HEK293 (cell line): Measurements from ENCODE around the gene PDE4D.

ENCODE experiments used
- CTCF ChIA-PET: fragments of 350-600 bp; formaldehyde crosslinking; extraction: SDS; loops from one replicate; lab custom pipeline; 2021; ENCODE audit warnings: antibody characterized with exemption; lab: Yijun Ruan, JAX
- POLR2A ChIA-PET: fragments of 300-600 bp; formaldehyde crosslinking; extraction: SDS; loops from one replicate; lab custom pipeline; 2020; ENCODE audit warnings: antibody characterized with exemption, inconsistent platforms; lab: Yijun Ruan, JAX
- H3K27ac ChIP-seq: fragments of 200-500 bp; sonication (Bioruptor generic); 2 replicates; pipeline ENCODE4 v1.5.1; 2014; ENCODE audit warnings: low read depth, low read length, control low read depth, inconsistent platforms; ENCODE audit errors: extremely low read depth
- H3K36me3 ChIP-seq, 2 experiments: fragments of 200-500 bp in 1 of 2; sonication (Bioruptor generic) in 1 of 2; 1 replicate in 1 of 2; 2 replicates in 1 of 2; pipeline ENCODE4 v1.5.1; 2014 to 2017; ENCODE audit warnings: inconsistent platforms in 2 of 2, low read length in 2 of 2; ENCODE audit not compliant: control insufficient read depth in 2 of 2, insufficient read depth in 1 of 2
- H3K4me1 ChIP-seq: fragments of 200-500 bp; sonication (Bioruptor generic); 2 replicates; pipeline ENCODE4 v1.5.1; 2014; ENCODE audit warnings: mild to moderate bottlenecking, low read length, inconsistent platforms; ENCODE audit not compliant: control insufficient read depth, insufficient read depth
- H3K4me3 ChIP-seq: 2 replicates; pipeline ENCODE4 v1.5.1; 2011; ENCODE audit warnings: low read depth, mild to moderate bottlenecking, control low read depth, low read length, moderate library complexity
- H3K9me3 ChIP-seq: fragments of 200-500 bp; sonication (Bioruptor generic); 2 replicates; pipeline ENCODE4 v1.5.1; 2014; ENCODE audit warnings: low read depth, low read length, inconsistent platforms; ENCODE audit not compliant: control insufficient read depth, insufficient read depth
- GFI1B ChIP-seq: fragments of 450-650 bp; formaldehyde crosslinking; IDR thresholded peaks from 2 replicates; pipeline ENCODE4 v1.5.1; 2016; ENCODE audit warnings: missing biosample characterization, missing genetic modification characterization
- PRDM4 ChIP-seq: fragments of 450-650 bp; formaldehyde crosslinking; IDR thresholded peaks from 2 replicates; pipeline ENCODE4 v1.5.1; 2017; ENCODE audit warnings: missing biosample characterization, missing genetic modification characterization
- SALL2 ChIP-seq: fragments of 450-650 bp; formaldehyde crosslinking; IDR thresholded peaks from 2 replicates; pipeline ENCODE4 v1.5.0; 2017; ENCODE audit warnings: missing biosample characterization, mild to moderate bottlenecking, missing genetic modification characterization, borderline replicate concordance
- SP7 ChIP-seq: fragments of 450-650 bp; formaldehyde crosslinking; IDR thresholded peaks from 2 replicates; pipeline ENCODE4 v1.5.1; 2016; ENCODE audit warnings: missing biosample characterization, missing genetic modification characterization
- ZFP3 ChIP-seq: fragments of 450-650 bp; formaldehyde crosslinking; IDR thresholded peaks from 2 replicates; pipeline ENCODE4 v1.5.1; 2016; ENCODE audit warnings: low read depth, missing biosample characterization, missing genetic modification characterization
- ZNF114 ChIP-seq: fragments of 450-650 bp; formaldehyde crosslinking; IDR thresholded peaks from 2 replicates; pipeline ENCODE4 v1.5.0; 2017; ENCODE audit warnings: missing biosample characterization, missing genetic modification characterization
- ZNF169 ChIP-seq: fragments of 450-650 bp; formaldehyde crosslinking; IDR thresholded peaks from 2 replicates; pipeline ENCODE4 v1.5.1; 2016; ENCODE audit warnings: missing biosample characterization, missing genetic modification characterization
- ZNF335 ChIP-seq: fragments of 450-650 bp; formaldehyde crosslinking; conservative IDR thresholded peaks from 2 replicates; pipeline ENCODE4 v1.5.1; 2016; ENCODE audit warnings: missing biosample characterization, missing genetic modification characterization
- ZNF529 ChIP-seq: fragments of 450-650 bp; formaldehyde crosslinking; IDR thresholded peaks from 2 replicates; pipeline ENCODE4 v1.5.1; 2017; ENCODE audit warnings: missing genetic modification characterization, missing biosample characterization; ENCODE audit not compliant: insufficient replicate concordance
- ZNF561 ChIP-seq: fragments of 450-650 bp; IDR thresholded peaks from 2 replicates; pipeline ENCODE4 v1.5.1; 2018; ENCODE audit warnings: missing biosample characterization, missing genetic modification characterization, borderline replicate concordance
- ZNF580 ChIP-seq: fragments of 450-650 bp; formaldehyde crosslinking; IDR thresholded peaks from 2 replicates; pipeline ENCODE4 v1.5.1; 2016; ENCODE audit warnings: missing biosample characterization, missing genetic modification characterization
- ZNF610 ChIP-seq: fragments of 450-650 bp; formaldehyde crosslinking; IDR thresholded peaks from 2 replicates; pipeline ENCODE4 v1.5.1; 2016; ENCODE audit warnings: missing biosample characterization, missing genetic modification characterization, borderline replicate concordance
- ZNF624 ChIP-seq: fragments of 450-650 bp; formaldehyde crosslinking; IDR thresholded peaks from 2 replicates; pipeline ENCODE4 v1.5.1; 2017; ENCODE audit warnings: missing biosample characterization, missing genetic modification characterization
- ZNF707 ChIP-seq: fragments of 450-650 bp; formaldehyde crosslinking; IDR thresholded peaks from 2 replicates; pipeline ENCODE4 v1.5.1; 2016; ENCODE audit warnings: missing biosample characterization, missing genetic modification characterization
- TF ChIP-seq, protein P1 (sequence below): fragments of 450-650 bp; formaldehyde crosslinking; IDR thresholded peaks from 2 replicates; pipeline ENCODE4 v1.5.1; 2017; ENCODE audit warnings: missing biosample characterization, missing genetic modification characterization
- TF ChIP-seq, protein P2 (sequence below): IDR thresholded peaks from 2 replicates; pipeline ENCODE4 v1.6.1; 2011; ENCODE audit warnings: mild to moderate bottlenecking, low read depth, low read length, borderline replicate concordance

The PDE4D gene

DNA sequence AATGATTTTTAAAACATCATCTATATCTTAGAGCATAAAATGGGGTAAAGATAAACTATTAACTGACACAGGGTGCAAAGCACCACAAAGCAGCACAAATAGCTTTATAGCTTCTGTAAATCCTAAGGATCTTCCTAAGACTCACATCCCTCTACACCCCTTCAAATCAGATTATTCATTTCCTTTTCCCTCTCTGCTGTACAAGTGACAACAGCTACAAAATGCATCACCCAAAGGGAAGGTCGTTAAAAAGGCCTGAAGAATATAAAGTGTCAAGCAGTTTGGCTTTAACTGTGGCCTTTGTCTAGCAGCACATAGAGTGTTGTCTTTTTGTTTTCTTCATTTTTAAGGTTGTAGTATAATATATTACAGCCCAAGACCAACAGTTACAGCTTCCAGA, 422.1 kb downstream of the PDE4D start:
- ChIA-PET POLR2A (no interaction called here), CTCF (no interaction called here)
- no peak overlapping the region for H3K27ac ChIP-seq
- no peaks in the 10 kb centered on the region for H3K9me3 ChIP-seq
- TF ChIP-seq ZNF335 (no peak), ZNF707 (tag by site-specific recombination) (no peak)
- H3K4me3 ChIP-seq = no peak overlapping the region
- H3K4me1 ChIP-seq = no peaks in the 10 kb centered on the region
- H3K36me3 ChIP-seq = no peaks in the 10 kb centered on the region

DNA sequence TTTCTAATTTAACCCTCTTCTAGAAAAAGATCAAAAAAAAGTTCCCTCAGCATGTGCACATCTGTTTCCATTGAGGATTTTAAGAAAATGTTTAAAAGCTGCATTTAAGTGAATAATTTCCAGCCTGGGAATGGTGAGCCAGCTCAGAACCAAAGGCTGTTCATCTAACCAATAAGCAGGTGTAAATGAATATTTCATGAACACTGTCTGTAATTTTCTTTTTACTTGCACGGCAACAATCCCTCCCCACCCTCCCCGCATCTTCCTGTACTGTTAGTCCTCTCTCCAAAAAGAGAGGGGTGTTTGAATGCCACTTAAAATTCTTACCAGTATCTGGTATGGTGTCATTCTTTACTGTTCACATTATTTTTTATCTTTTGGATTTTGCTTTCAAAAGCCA, 425.6 kb downstream of the PDE4D start:
- ChIA-PET CTCF (no interaction called here), POLR2A (no interaction called here)
- no peaks in the 10 kb centered on the region for H3K36me3 ChIP-seq
- no peak for TF ChIP-seq SP7 (tag by site-specific recombination)
- TF ChIP-seq, protein P1, sequence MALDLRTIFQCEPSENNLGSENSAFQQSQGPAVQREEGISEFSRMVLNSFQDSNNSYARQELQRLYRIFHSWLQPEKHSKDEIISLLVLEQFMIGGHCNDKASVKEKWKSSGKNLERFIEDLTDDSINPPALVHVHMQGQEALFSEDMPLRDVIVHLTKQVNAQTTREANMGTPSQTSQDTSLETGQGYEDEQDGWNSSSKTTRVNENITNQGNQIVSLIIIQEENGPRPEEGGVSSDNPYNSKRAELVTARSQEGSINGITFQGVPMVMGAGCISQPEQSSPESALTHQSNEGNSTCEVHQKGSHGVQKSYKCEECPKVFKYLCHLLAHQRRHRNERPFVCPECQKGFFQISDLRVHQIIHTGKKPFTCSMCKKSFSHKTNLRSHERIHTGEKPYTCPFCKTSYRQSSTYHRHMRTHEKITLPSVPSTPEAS (tag by site-specific recombination) = no peak
- TF ChIP-seq ZNF624 (tag by site-specific recombination) = no peak
- TF ChIP-seq ZFP3 (tag by site-specific recombination) = no peak
- TF ChIP-seq SALL2 (tag by site-specific recombination) = no peak
- no peak overlapping the region for H3K27ac ChIP-seq
- H3K9me3 ChIP-seq = no peaks in the 10 kb centered on the region
- H3K4me3 ChIP-seq = no peak overlapping the region
- H3K4me1 ChIP-seq = no peaks in the 10 kb centered on the region

DNA sequence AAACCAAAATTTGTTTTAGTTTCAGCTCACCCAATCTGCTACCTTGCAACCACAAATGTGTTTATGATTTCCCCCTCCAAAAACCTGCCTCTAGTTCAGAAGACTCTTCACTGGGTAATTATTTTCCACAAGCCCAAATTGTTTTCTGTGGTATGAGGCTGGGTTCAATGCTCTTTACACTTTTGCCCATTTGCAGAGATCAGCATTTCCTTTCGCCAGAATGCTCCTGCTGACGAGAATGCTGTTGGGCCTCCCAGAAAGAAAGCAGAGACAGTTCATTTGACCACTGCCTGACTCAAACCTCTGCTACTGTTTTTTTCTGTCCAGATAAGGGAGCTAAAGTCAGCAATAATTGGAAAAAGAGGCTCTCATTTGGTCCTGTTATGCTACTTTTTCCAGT, 427.3 kb downstream of the PDE4D start:
- POLR2A ChIA-PET = no interaction called here
- Histone ChIP-seq H3K9me3 (no peaks in the 10 kb centered on the region), H3K36me3 (no peaks in the 10 kb centered on the region), H3K4me3 (no peak overlapping the region), H3K4me1 (no peaks in the 10 kb centered on the region), H3K27ac (no peak overlapping the region)
- CTCF ChIA-PET = no interaction called here
- TF ChIP-seq PRDM4 (tag by site-specific recombination) (no peak), ZNF529 (tag by site-specific recombination) (no peak), ZNF580 (no peak), ZNF169 (tag by site-specific recombination) (no peak), ZNF610 (no peak), ZNF561 (no peak), GFI1B (tag by site-specific recombination) (no peak), ZNF114 (tag by site-specific recombination) (no peak)
- TF ChIP-seq, protein P2, sequence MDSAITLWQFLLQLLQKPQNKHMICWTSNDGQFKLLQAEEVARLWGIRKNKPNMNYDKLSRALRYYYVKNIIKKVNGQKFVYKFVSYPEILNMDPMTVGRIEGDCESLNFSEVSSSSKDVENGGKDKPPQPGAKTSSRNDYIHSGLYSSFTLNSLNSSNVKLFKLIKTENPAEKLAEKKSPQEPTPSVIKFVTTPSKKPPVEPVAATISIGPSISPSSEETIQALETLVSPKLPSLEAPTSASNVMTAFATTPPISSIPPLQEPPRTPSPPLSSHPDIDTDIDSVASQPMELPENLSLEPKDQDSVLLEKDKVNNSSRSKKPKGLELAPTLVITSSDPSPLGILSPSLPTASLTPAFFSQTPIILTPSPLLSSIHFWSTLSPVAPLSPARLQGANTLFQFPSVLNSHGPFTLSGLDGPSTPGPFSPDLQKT = no peak
